Measurements from ENCODE around the gene TRIM66. TPM values are rescaled to one million over a fixed set of nuclear protein-coding genes. Genes with fewer than 3 reads are reported as not detected.

Gene TRIM66
- total and polyA plus RNA-seq, 2 donors (not counting 3 experiments of a cell fraction or from before 2014, with no cell fraction given): 5.5 to 11.7 TPM

GRCh38 chr11:8601376-8602133 is 80.9 kb downstream of the TRIM66 start:
- H3K79me2 ChIP-seq (ENCODE audit: control insufficient read depth, insufficient read depth, low read length): no peaks in the 10 kb centered on the region
- DNase-seq (ENCODE audit: low read depth, low spot score): no peak
- no peaks in the 10 kb centered on the region for H3K36me3 ChIP-seq (ENCODE audit: control insufficient read depth in 2 of 2, extremely low read depth in 1 of 2, insufficient read depth in 2 of 2, low read length in 2 of 2)
- H3K9me1 ChIP-seq (replicated peaks; ENCODE audit: control insufficient read depth, extremely low read depth, insufficient read depth, low read length): no peaks in the 10 kb centered on the region
- no peak overlapping the region for H3K4me2 ChIP-seq (ENCODE audit: insufficient read depth, low read length)
- POLR2A ChIA-PET: no interaction called here
- peaks cover 0 to 7% of the 10 kb centered on the region in 2 experiments for H3K27me3 ChIP-seq (ENCODE audit: control insufficient read depth in 2 of 2, insufficient read depth in 2 of 2, low read length in 2 of 2)
- CTCF ChIA-PET: no interaction called here
- no peaks in the 10 kb centered on the region for H3K9me3 ChIP-seq (replicated peaks; ENCODE audit: control insufficient read depth, insufficient read depth, low read length)
- no peak for FAIRE-seq
- H3K27ac ChIP-seq (ENCODE audit: insufficient read depth, low read depth, low read length): no peak overlapping the region
- H3K9ac ChIP-seq (replicated peaks; ENCODE audit: extremely low read depth, insufficient read depth, low read length): no peak overlapping the region
- H3K4me1 ChIP-seq (ENCODE audit: control insufficient read depth, extremely low read depth, insufficient read depth, low read length): no peaks in the 10 kb centered on the region
- H2AFZ ChIP-seq (ENCODE audit: low read depth, low read length): no peak overlapping the region
- dilution Hi-C loops (cut with MboI; ENCODE audit: extremely low pct_ligation_motif_present, low sequenced_read_pairs): no loop called here
- intact Hi-C loops (cut with micrococcal nuclease): loop anchor here (5.0 kb wide), 1 partner anchor 81 kb away; the partner anchor contains the start of genes RPL27A and TRIM66
- no peaks in the 10 kb centered on the region for H4K20me1 ChIP-seq (replicated peaks; ENCODE audit: control insufficient read depth, extremely low read depth, insufficient read depth, low read length)
- no peak overlapping the region for H3K4me3 ChIP-seq (replicated peaks in 1 of 3; ENCODE audit: insufficient read depth in 1 of 3, low read depth in 1 of 3, low read length in 3 of 3)
- TF ChIP-seq, protein P1, sequence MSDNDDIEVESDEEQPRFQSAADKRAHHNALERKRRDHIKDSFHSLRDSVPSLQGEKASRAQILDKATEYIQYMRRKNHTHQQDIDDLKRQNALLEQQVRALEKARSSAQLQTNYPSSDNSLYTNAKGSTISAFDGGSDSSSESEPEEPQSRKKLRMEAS (IDR thresholded peaks at IDR 0.05; ENCODE audit: insufficient read depth, insufficient read length): no peak
- no TSS peak for BruUV-seq (replicated peaks)

DNA sequence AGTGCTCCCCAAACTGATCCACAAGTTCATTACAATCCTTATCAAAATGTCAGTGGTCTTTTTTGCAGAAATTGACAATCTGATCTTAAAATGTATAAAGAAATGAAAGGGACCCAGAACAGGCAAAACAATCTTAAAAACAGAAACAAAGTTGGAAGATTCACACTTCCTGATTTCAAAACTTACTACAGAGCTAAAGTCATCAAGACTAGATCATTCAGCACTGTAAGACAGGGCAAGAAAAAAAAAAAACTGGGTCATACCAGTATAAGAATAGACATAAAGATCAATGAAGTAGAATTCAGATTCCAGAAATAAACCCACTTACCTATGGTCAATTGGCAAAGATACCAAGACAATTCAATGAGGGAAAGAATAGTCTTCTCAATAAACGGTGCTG is 84.0 kb downstream of the TRIM66 start:
- Histone ChIP-seq H3K4me3 (replicated peaks in 1 of 3; ENCODE audit: insufficient read depth in 1 of 3, low read depth in 1 of 3, low read length in 3 of 3) (no peak overlapping the region), H3K9ac (replicated peaks; ENCODE audit: extremely low read depth, insufficient read depth, low read length) (no peak overlapping the region), H3K36me3 (ENCODE audit: control insufficient read depth in 2 of 2, extremely low read depth in 1 of 2, insufficient read depth in 2 of 2, low read length in 2 of 2) (no peaks in the 10 kb centered on the region), H4K20me1 (replicated peaks; ENCODE audit: control insufficient read depth, extremely low read depth, insufficient read depth, low read length) (no peaks in the 10 kb centered on the region), H3K9me1 (replicated peaks; ENCODE audit: control insufficient read depth, extremely low read depth, insufficient read depth, low read length) (no peaks in the 10 kb centered on the region), H3K4me2 (ENCODE audit: insufficient read depth, low read length) (no peak overlapping the region), H2AFZ (ENCODE audit: low read depth, low read length) (no peak overlapping the region), H3K79me2 (ENCODE audit: control insufficient read depth, insufficient read depth, low read length) (no peaks in the 10 kb centered on the region), H3K9me3 (replicated peaks; ENCODE audit: control insufficient read depth, insufficient read depth, low read length) (no peaks in the 10 kb centered on the region), H3K4me1 (ENCODE audit: control insufficient read depth, extremely low read depth, insufficient read depth, low read length) (peaks cover 6% of the 10 kb centered on the region), H3K27ac (ENCODE audit: insufficient read depth, low read depth, low read length) (no peak overlapping the region), H3K27me3 (ENCODE audit: control insufficient read depth in 2 of 2, insufficient read depth in 2 of 2, low read length in 2 of 2) (peaks cover 23 to 25% of the 10 kb centered on the region in 2 experiments)
- ChIA-PET POLR2A (no interaction called here), CTCF (interaction anchor here (0.8 kb wide), 1 partner anchor 11 kb away, joined by 3 read pairs; no protein-coding TSS in a partner anchor)
- dilution Hi-C loops (cut with MboI; ENCODE audit: extremely low pct_ligation_motif_present, low sequenced_read_pairs): no loop called here
- intact Hi-C loops (cut with micrococcal nuclease): no loop called here
- no peak for TF ChIP-seq GATA2 (IDR thresholded peaks at IDR 0.05; ENCODE audit: insufficient read depth, insufficient read length, low read depth, low read length)
- DNase-seq (ENCODE audit: low read depth, low spot score): no peak
- BruUV-seq (replicated peaks): no TSS peak
- FAIRE-seq: no peak

Measured in endothelial cell of umbilical vein (primary cell).